H9 (cell line): ENCODE results near the gene STXBP6. TPM values are rescaled to one million over a fixed set of nuclear protein-coding genes. Genes with fewer than 3 reads are reported as not detected.

Experiments used
- DNase-seq: peaks from one replicate; pipeline ENCODE4 v3.0.0-alpha.2; 2017
- H2AFZ ChIP-seq: one replicate; pipeline ENCODE4 v1.6.1; 2013; ENCODE audit warnings: mild to moderate bottlenecking, low read length, control low read depth, moderate library complexity
- H2AK5ac ChIP-seq: 2 replicates; pipeline ENCODE4 v1.6.1; 2013; ENCODE audit warnings: low read length, control low read depth, mixed read lengths; ENCODE audit not compliant: insufficient read length
- H2BK120ac ChIP-seq: one replicate; pipeline ENCODE4 v1.6.1; 2013; ENCODE audit warnings: low read depth, mild to moderate bottlenecking, low read length, control low read depth, inconsistent platforms; ENCODE audit not compliant: poor library complexity, severe bottlenecking
- H2BK12ac ChIP-seq: 2 replicates; pipeline ENCODE4 v1.6.1; 2013; ENCODE audit warnings: low read length, control low read depth, mixed read lengths, low read depth; ENCODE audit not compliant: insufficient read length
- H2BK15ac ChIP-seq: 2 replicates; pipeline ENCODE4 v1.6.1; 2013; ENCODE audit warnings: low read depth, low read length, control low read depth
- H2BK20ac ChIP-seq: one replicate; pipeline ENCODE4 v1.6.1; 2013; ENCODE audit warnings: low read depth, mild to moderate bottlenecking, low read length, control low read depth, inconsistent platforms; ENCODE audit not compliant: poor library complexity, severe bottlenecking
- H2BK5ac ChIP-seq: 2 replicates; pipeline ENCODE4 v1.6.1; 2013; ENCODE audit warnings: low read length, control low read depth, mixed read lengths; ENCODE audit not compliant: insufficient read length
- H3K14ac ChIP-seq: 2 replicates; pipeline ENCODE4 v1.6.1; 2013; ENCODE audit warnings: low read length, control low read depth; ENCODE audit not compliant: insufficient read depth
- H3K18ac ChIP-seq: 2 replicates; pipeline ENCODE4 v1.6.1; 2013; ENCODE audit warnings: low read depth, mild to moderate bottlenecking, mixed read lengths, low read length, control low read depth; ENCODE audit not compliant: insufficient read length
- H3K23ac ChIP-seq: 2 replicates; pipeline ENCODE4 v1.6.1; 2013; ENCODE audit warnings: low read length, control low read depth, mixed read lengths, low read depth; ENCODE audit not compliant: insufficient read length
- H3K23me2 ChIP-seq: 2 replicates; pipeline ENCODE4 v1.6.1; 2013; ENCODE audit warnings: low read depth, mild to moderate bottlenecking, mixed read lengths, low read length, control low read depth; ENCODE audit not compliant: insufficient read length, poor library complexity, severe bottlenecking
- H3K27ac ChIP-seq: 2 replicates; pipeline ENCODE4 v1.5.1; 2013; ENCODE audit warnings: low read length, control low read depth, mixed read lengths, low read depth; ENCODE audit not compliant: insufficient read length
- H3K27me3 ChIP-seq: 2 replicates; pipeline ENCODE4 v1.6.1; 2013; ENCODE audit warnings: low read length, control low read depth, inconsistent platforms; ENCODE audit not compliant: insufficient read depth
- H3K4ac ChIP-seq: 2 replicates; pipeline ENCODE4 v1.6.1; 2013; ENCODE audit warnings: low read depth, mild to moderate bottlenecking, control low read depth, inconsistent platforms, low read length, moderate library complexity
- H3K4me1 ChIP-seq: 2 replicates; pipeline ENCODE4 v1.6.1; 2013; ENCODE audit warnings: low read length, control low read depth, inconsistent platforms; ENCODE audit not compliant: insufficient read depth
- H3K4me2 ChIP-seq: 2 replicates; pipeline ENCODE4 v1.6.1; 2013; ENCODE audit warnings: low read length, control low read depth, mixed read lengths; ENCODE audit not compliant: insufficient read length, insufficient read depth
- H3K56ac ChIP-seq: 2 replicates; pipeline ENCODE4 v1.6.1; 2013; ENCODE audit warnings: low read depth, mild to moderate bottlenecking, mixed read lengths, low read length, control low read depth; ENCODE audit not compliant: insufficient read length
- H3K79me1 ChIP-seq: 2 replicates; pipeline ENCODE4 v1.6.1; 2013; ENCODE audit warnings: low read depth, mild to moderate bottlenecking, moderate library complexity, low read length, control low read depth, inconsistent platforms; ENCODE audit not compliant: insufficient read depth, poor library complexity, severe bottlenecking
- H3K79me2 ChIP-seq: 2 replicates; pipeline ENCODE4 v1.6.1; 2013; ENCODE audit warnings: low read length, control low read depth, inconsistent platforms; ENCODE audit not compliant: insufficient read depth
- H3K9ac ChIP-seq: 2 replicates; pipeline ENCODE4 v1.6.1; 2013; ENCODE audit warnings: low read length, control low read depth, mixed read lengths; ENCODE audit not compliant: insufficient read length; ENCODE audit errors: extremely low read depth
- H3K9me3 ChIP-seq: one replicate; pipeline ENCODE4 v1.6.1; 2013; ENCODE audit warnings: low read depth, low read length, inconsistent platforms; ENCODE audit not compliant: control insufficient read depth
- H3T11ph ChIP-seq: one replicate; pipeline ENCODE4 v1.6.1; 2013; ENCODE audit warnings: mild to moderate bottlenecking, low read length, control low read depth, inconsistent platforms
- H4K20me1 ChIP-seq: one replicate; pipeline ENCODE4 v1.6.1; 2013; ENCODE audit not compliant: control insufficient read depth, insufficient read length, insufficient read depth
- H4K5ac ChIP-seq: 2 replicates; pipeline ENCODE4 v1.6.1; 2013; ENCODE audit warnings: low read depth, mild to moderate bottlenecking, mixed read lengths, low read length, control low read depth; ENCODE audit not compliant: insufficient read length
- H4K8ac ChIP-seq: replicated peaks from 2 replicates; pipeline ENCODE4 v1.6.1; 2013; ENCODE audit warnings: low read length, control low read depth, mixed read lengths, low read depth; ENCODE audit not compliant: insufficient read length
- H4K91ac ChIP-seq: 2 replicates; pipeline ENCODE4 v1.6.1; 2013; ENCODE audit warnings: low read depth, mild to moderate bottlenecking, moderate library complexity, mixed read lengths, low read length, control low read depth; ENCODE audit not compliant: insufficient read length
- H3K27ac Mint-ChIP-seq, 3 experiments: 2 replicates in 2 of 3; 3 replicates in 1 of 3; pipeline ENCODE4 v1.8.0; 2020 to 2021; ENCODE audit warnings: mixed read lengths in 3 of 3, mild to moderate bottlenecking in 1 of 3, moderate library complexity in 1 of 3
- H3K27me3 Mint-ChIP-seq: 2 replicates; pipeline ENCODE4 v1.8.0; 2021; ENCODE audit warnings: low read depth, mild to moderate bottlenecking, moderate library complexity, mixed read lengths
- H3K36me3 Mint-ChIP-seq, 3 experiments: 2 replicates in 2 of 3; 3 replicates in 1 of 3; pipeline ENCODE4 v1.8.0; 2020 to 2021; ENCODE audit warnings: low read depth in 3 of 3, mixed read lengths in 3 of 3; ENCODE audit not compliant: insufficient read depth in 1 of 3
- H3K4me1 Mint-ChIP-seq, 2 experiments: 2 replicates each; pipeline ENCODE4 v1.8.0; 2020; ENCODE audit warnings: mixed read lengths in 2 of 2
- H3K4me3 Mint-ChIP-seq, 2 experiments: 2 replicates in 1 of 2; 3 replicates in 1 of 2; pipeline ENCODE4 v1.8.0; 2020 to 2021; ENCODE audit warnings: mild to moderate bottlenecking in 2 of 2, mixed read lengths in 2 of 2, moderate library complexity in 1 of 2
- H3K9me3 Mint-ChIP-seq, 2 experiments: 2 replicates in 1 of 2; 3 replicates in 1 of 2; pipeline ENCODE4 v1.8.0; 2020; ENCODE audit warnings: mild to moderate bottlenecking in 2 of 2, mixed read lengths in 2 of 2, moderate library complexity in 1 of 2
- CTCF ChIP-seq: fragments of 200-600 bp; sonication (generic); conservative IDR thresholded peaks from 3 replicates; pipeline ENCODE4 v1.8.0; 2021; ENCODE audit warnings: antibody characterized with exemption, mild to moderate bottlenecking
- WGBS: extraction: QIAGEN DNeasy Blood & Tissue Kit; methylation state at CpG from one replicate; pipeline ENCODE4 v1.1.7; 2013; ENCODE audit warnings: missing lambda C conversion rate, low lambda C conversion rate, mixed read lengths; ENCODE audit not compliant: insufficient read length; ENCODE audit errors: extremely low coverage; 5-methylcytosine and 5-hydroxymethylcytosine counted together
- total RNA-seq: library from RNA; stranded (reverse); gene quantifications from 2 replicates; pipeline ENCODE4 v1.2.1, GENCODE V29; 2021

The STXBP6 gene
- total RNA-seq, 1 experiment from 2014 or later, result 3.6 TPM

GRCh38 chr14:24777678-24778077 is 272.3 kb downstream of the STXBP6 start:
- no peak overlapping the region for H3K4me2 ChIP-seq
- no peak overlapping the region for H3T11ph ChIP-seq
- H3K27me3 ChIP-seq, result no peaks in the 10 kb centered on the region
- no peak overlapping the region; a peak in 1 of 7 replicates for H3K27ac Mint-ChIP-seq
- no peak overlapping the region for H2BK5ac ChIP-seq
- H2BK12ac ChIP-seq, result no peak overlapping the region
- H3K9ac ChIP-seq, result no peak overlapping the region
- H3K9me3 ChIP-seq, result no peaks in the 10 kb centered on the region
- no peaks in the 10 kb centered on the region for H4K20me1 ChIP-seq
- no peak overlapping the region for H3K56ac ChIP-seq
- no peak overlapping the region for H3K23ac ChIP-seq
- H3K9me3 Mint-ChIP-seq, result no peaks in the 10 kb centered on the region; a peak in 1 of 5 replicates
- H3K36me3 Mint-ChIP-seq, result no peaks in the 10 kb centered on the region
- no peak overlapping the region for H2BK20ac ChIP-seq
- no peak overlapping the region for H3K18ac ChIP-seq
- H3K4ac ChIP-seq, result no peak overlapping the region
- no peaks in the 10 kb centered on the region for H3K79me1 ChIP-seq
- no peak overlapping the region for H4K91ac ChIP-seq
- no peak overlapping the region for H2BK120ac ChIP-seq
- H3K4me3 Mint-ChIP-seq, result no peak overlapping the region
- peaks cover 2% of the 10 kb centered on the region for H3K27me3 Mint-ChIP-seq
- TF ChIP-seq CTCF, result no peak
- no peak overlapping the region for H4K8ac ChIP-seq
- H3K4me1 ChIP-seq, result no peaks in the 10 kb centered on the region; the same call in 1 of the 2 replicates
- H4K5ac ChIP-seq, result no peak overlapping the region
- peaks cover 10 to 20% of the 10 kb centered on the region in 2 experiments for H3K4me1 Mint-ChIP-seq
- no peak overlapping the region for H3K14ac ChIP-seq
- WGBS, result no CpG with 5 or more reads among the region's 2 CpGs
- DNase-seq, result no peak
- H3K27ac ChIP-seq, result no peak overlapping the region
- H2AK5ac ChIP-seq, result no peak overlapping the region
- no peaks in the 10 kb centered on the region for H3K79me2 ChIP-seq
- H3K23me2 ChIP-seq, result no peaks in the 10 kb centered on the region
- H2BK15ac ChIP-seq, result no peak overlapping the region
- H2AFZ ChIP-seq, result no peak overlapping the region
